Karpas-422 (cell line): Measurements from ENCODE around the gene CAPZB. TPM values are rescaled to one million over a fixed set of nuclear protein-coding genes. Genes with fewer than 3 reads are reported as not detected.

Source experiments
- DNase-seq: peaks from one replicate; pipeline ENCODE4 v3.0.0-alpha.2; 2015
- H2AFZ ChIP-seq: fragments of 200-600 bp; sonication (generic); 2 replicates; pipeline ENCODE4 v1.6.1; 2014; ENCODE audit warnings: antibody characterized with exemption, low read length, mixed read lengths
- H3K27ac ChIP-seq: fragments of 200-600 bp; sonication (generic); 2 replicates; pipeline ENCODE4 v1.5.1; 2014; ENCODE audit warnings: mild to moderate bottlenecking, low read length, moderate library complexity
- H3K27me3 ChIP-seq: fragments of 200-600 bp; sonication (generic); 2 replicates; pipeline ENCODE4 v1.6.1; 2014; ENCODE audit warnings: low read length, mixed read lengths
- H3K36me3 ChIP-seq: fragments of 200-600 bp; sonication (generic); 2 replicates; pipeline ENCODE4 v1.6.1; 2014; ENCODE audit warnings: low read length, mixed read lengths; ENCODE audit not compliant: insufficient read depth
- H3K4me1 ChIP-seq: fragments of 200-600 bp; sonication (generic); 2 replicates; pipeline ENCODE4 v1.6.1; 2014; ENCODE audit warnings: mild to moderate bottlenecking, low read length, mixed read lengths
- H3K4me2 ChIP-seq: fragments of 200-600 bp; sonication (generic); 2 replicates; pipeline ENCODE4 v1.6.1; 2014; ENCODE audit warnings: low read length, low read depth, mild to moderate bottlenecking; ENCODE audit not compliant: poor library complexity, severe bottlenecking
- H3K4me3 ChIP-seq: fragments of 200-600 bp; sonication (generic); 2 replicates; pipeline ENCODE4 v1.5.1; 2014; ENCODE audit warnings: mild to moderate bottlenecking, antibody characterized with exemption, low read length, mixed read lengths
- H3K79me2 ChIP-seq: fragments of 200-600 bp; sonication (generic); 2 replicates; pipeline ENCODE4 v1.6.1; 2014; ENCODE audit warnings: mild to moderate bottlenecking, low read length, mixed read lengths
- H3K9ac ChIP-seq: fragments of 200-600 bp; sonication (generic); 2 replicates; pipeline ENCODE4 v1.6.0; 2014; ENCODE audit warnings: low read length
- H3K9me2 ChIP-seq: fragments of 200-600 bp; sonication (generic), shearing (Covaris generic); replicated peaks from 2 replicates; pipeline ENCODE4 v1.6.0; 2014; ENCODE audit warnings: mild to moderate bottlenecking, low read length, moderate library complexity; ENCODE audit not compliant: insufficient read depth
- H3K9me3 ChIP-seq: fragments of 300-700, 200-600 bp; sonication (generic); 2 replicates; pipeline ENCODE4 v1.6.1; 2014; ENCODE audit warnings: low read length, mixed read lengths
- H4K20me1 ChIP-seq: fragments of 200-600 bp; sonication (generic); 2 replicates; pipeline ENCODE4 v1.6.1; 2014; ENCODE audit warnings: mild to moderate bottlenecking, antibody characterized with exemption, low read length, low read depth; ENCODE audit not compliant: insufficient read depth
- total RNA-seq: library from RNA; depleted of rRNA; stranded (reverse); fragments of >200 nt; shearing (Covaris generic); gene quantifications from 2 replicates; pipeline ENCODE4 v1.2.3, GENCODE V29; 2014; ENCODE audit warnings: low replicate concordance

Gene CAPZB
- total RNA-seq, 1 experiment from 2014 or later = 55.5 TPM

DNA sequence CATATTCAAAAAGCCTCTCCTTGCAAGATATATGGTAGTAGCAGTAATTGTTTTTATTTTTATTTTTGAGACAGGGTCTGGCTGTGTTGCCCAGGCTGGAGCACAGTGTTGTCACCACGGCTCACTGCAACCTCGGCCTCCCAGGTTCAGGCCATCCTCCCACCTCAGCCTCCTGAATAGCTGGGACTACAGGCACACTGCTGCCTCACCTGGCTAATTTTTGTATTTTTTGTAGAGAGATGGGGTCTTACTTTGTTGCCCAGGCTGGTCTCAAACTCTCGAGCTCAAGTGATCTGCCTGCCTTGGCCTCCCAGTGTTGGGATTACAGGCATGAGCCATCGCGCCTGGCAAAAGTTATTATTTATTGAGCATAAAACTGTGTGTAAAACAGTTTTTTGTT, 134.8 kb downstream of the CAPZB start:
- no peaks in the 10 kb centered on the region; the same call in 1 of the 2 replicates for H3K36me3 ChIP-seq
- DNase-seq = no peak

DNA sequence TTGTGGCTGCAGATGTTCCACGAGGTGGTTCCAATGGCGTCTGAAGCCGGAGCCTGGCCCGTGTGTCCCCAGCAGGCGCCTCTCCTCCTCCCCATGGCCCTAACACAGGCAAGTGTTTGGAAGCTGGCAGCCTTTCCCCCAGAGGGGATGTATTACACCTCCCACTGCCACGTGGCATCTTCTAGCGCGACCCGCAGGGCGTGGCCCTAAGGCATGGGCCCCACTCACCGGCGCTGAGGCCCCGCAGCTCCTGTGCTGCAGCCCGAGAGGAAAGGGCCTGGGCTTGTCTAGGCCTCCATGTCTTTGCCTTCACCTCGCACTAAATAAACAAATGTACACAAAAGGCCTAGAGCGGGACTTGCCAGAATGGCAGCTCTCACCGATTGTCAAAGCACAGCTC, 135.3 kb downstream of the CAPZB start:
- Histone ChIP-seq H3K27me3 (no peaks in the 10 kb centered on the region), H3K9ac (no peak overlapping the region), H3K9me3 (no peaks in the 10 kb centered on the region), H3K79me2 (no peaks in the 10 kb centered on the region), H3K4me1 (no peaks in the 10 kb centered on the region), H3K4me2 (no peak overlapping the region), H3K36me3 (no peaks in the 10 kb centered on the region; the same call in 1 of the 2 replicates), H4K20me1 (no peaks in the 10 kb centered on the region), H3K4me3 (no peak overlapping the region), H2AFZ (no peak overlapping the region), H3K9me2 (no peaks in the 10 kb centered on the region), H3K27ac (no peak overlapping the region)
- DNase-seq = no peak

More for the DNA sequence above, 134.8 kb downstream of the CAPZB start:
- no peaks in the 10 kb centered on the region for H3K4me1 ChIP-seq
- no peak overlapping the region for H2AFZ ChIP-seq
- H3K9ac ChIP-seq = no peak overlapping the region
- H4K20me1 ChIP-seq = no peaks in the 10 kb centered on the region
- H3K79me2 ChIP-seq = no peaks in the 10 kb centered on the region
- no peaks in the 10 kb centered on the region for H3K27me3 ChIP-seq
- no peak overlapping the region for H3K4me2 ChIP-seq
- H3K27ac ChIP-seq = no peak overlapping the region
- H3K9me3 ChIP-seq = no peaks in the 10 kb centered on the region
- no peak overlapping the region for H3K4me3 ChIP-seq
- H3K9me2 ChIP-seq = no peaks in the 10 kb centered on the region

DNA sequence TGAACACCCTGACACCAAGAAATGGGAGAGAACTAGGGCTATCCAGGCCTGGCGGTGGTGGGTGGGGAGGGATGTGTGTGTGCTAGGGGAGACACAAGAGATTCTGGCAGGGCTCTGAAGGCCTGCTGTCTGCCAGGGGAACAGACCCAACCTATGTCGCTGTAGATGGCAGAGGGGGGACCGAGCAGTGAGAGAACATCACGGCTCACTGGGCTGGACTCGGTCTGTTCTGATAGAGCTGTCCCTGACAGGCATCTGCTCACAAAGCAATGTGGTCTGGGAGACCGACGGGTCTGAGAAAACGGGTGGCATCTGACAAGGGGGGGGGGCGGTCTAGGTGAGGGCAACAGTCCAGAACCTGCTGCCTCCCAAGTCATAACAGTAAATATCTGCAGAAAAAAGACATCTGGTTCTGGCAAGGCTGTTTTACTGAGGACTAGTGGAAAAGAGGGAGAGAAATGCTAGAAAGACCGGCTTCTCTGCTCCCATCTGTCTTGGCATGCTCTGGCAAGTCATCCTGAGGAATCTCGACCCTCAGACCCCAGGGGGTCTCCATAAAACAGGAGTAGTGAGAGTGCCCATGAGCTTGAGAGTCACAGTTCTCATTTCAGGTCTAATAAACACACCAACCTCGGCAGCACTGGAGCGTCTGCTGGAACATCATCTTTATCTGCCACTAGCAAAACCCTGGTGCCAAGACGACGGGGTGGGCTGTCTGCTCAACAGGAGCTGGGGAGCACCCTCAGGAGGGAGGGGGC, 136.7 kb downstream of the CAPZB start:
- H3K9me3 ChIP-seq = no peaks in the 10 kb centered on the region
- H3K9ac ChIP-seq = no peak overlapping the region
- H3K36me3 ChIP-seq = no peaks in the 10 kb centered on the region; the same call in 1 of the 2 replicates

DNA sequence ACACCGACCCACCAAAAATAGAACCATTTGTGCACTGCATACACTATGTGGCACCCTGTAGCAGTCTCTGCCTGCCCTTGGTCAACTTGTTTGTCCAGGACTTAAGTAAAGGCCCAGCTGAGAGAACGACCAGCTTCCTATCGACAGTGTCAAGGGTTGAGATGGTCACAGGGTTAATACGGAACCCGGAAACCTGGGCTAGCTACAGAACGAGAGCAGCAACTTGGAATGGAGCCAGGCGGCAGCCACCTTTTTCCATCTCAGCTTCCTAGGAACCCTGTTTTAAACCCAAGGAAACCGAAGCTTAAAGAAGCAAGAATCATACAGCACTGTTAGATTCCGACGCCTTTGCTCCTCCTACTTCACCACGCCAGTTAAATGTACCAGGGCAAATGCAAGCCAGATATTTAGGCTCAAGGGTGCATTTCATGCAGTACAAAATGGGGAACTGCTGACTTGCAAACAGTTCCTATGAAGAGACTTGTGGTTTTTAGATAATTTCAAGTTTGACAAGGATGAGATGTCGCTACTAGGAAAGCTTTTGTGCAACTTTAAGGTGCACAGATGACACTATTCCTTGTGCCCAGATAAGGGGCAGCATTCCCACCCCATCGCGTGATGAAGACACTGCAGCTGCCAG, 137.7 kb downstream of the CAPZB start:
- Histone ChIP-seq H3K27ac (no peak overlapping the region), H3K9me3 (no peaks in the 10 kb centered on the region), H3K4me3 (no peak overlapping the region), H2AFZ (no peak overlapping the region), H4K20me1 (no peaks in the 10 kb centered on the region), H3K4me2 (no peak overlapping the region), H3K9ac (no peak overlapping the region), H3K4me1 (no peaks in the 10 kb centered on the region), H3K79me2 (no peaks in the 10 kb centered on the region), H3K27me3 (no peaks in the 10 kb centered on the region), H3K36me3 (no peaks in the 10 kb centered on the region; the same call in 1 of the 2 replicates), H3K9me2 (no peaks in the 10 kb centered on the region)
- DNase-seq = no peak

More for the DNA sequence above, 136.7 kb downstream of the CAPZB start:
- Histone ChIP-seq H4K20me1 (no peaks in the 10 kb centered on the region), H2AFZ (no peak overlapping the region), H3K4me2 (no peak overlapping the region), H3K9me2 (no peaks in the 10 kb centered on the region), H3K27me3 (no peaks in the 10 kb centered on the region), H3K4me1 (no peaks in the 10 kb centered on the region), H3K79me2 (no peaks in the 10 kb centered on the region), H3K27ac (no peak overlapping the region), H3K4me3 (no peak overlapping the region)
- no peak for DNase-seq

DNA sequence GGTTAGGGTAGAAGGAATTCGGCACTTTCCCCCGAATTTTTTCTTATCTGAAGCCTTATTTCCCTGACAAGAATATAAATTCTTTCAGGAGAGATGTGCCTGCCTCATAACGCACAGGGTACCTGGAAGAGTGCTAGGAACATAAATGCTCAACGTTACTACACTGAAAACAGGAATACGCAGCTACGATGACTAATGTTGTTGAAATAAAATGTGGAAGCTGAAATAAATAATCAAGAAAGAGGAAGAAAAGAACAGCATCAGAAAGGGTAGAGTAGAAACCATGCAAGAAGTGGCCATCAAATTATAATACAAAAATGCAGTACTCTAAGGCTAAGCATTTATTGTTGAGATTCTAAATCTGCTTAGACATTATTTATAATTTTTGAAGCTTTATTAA, 139.3 kb downstream of the CAPZB start:
- H3K9me2 ChIP-seq = no peaks in the 10 kb centered on the region
- H3K4me2 ChIP-seq = no peak overlapping the region
- no peak for DNase-seq
- H3K36me3 ChIP-seq = no peaks in the 10 kb centered on the region; the same call in 1 of the 2 replicates
- H3K27me3 ChIP-seq = no peaks in the 10 kb centered on the region
- no peaks in the 10 kb centered on the region for H3K9me3 ChIP-seq
- H4K20me1 ChIP-seq = no peaks in the 10 kb centered on the region
- no peak overlapping the region for H2AFZ ChIP-seq
- H3K9ac ChIP-seq = no peak overlapping the region
- no peak overlapping the region for H3K27ac ChIP-seq
- no peak overlapping the region for H3K4me3 ChIP-seq
- H3K79me2 ChIP-seq = 0 out of 2 replicates have a peak, but pooled peaks cover 2% of the 10 kb centered on the region
- H3K4me1 ChIP-seq = no peaks in the 10 kb centered on the region

DNA sequence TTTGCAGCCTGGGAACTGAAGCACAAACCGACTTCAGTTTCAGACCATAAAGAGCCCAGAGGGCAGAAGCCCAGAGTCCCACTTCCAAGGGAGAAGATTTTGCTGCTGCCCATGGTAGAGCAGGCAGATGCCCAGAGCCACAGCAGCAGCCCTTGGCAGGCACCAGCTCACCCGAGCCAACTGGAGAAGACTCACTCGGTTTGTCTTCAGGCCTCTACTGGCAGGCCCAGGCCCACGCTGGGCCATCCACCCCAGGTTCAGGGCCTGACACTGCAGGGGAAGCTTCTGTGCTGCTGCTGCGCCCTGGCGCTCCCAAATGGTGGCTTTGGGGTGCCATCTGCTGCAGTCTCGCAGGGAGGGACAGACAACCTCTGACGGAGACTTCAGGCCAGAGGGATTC, 139.9 kb downstream of the CAPZB start:
- no peaks in the 10 kb centered on the region for H3K4me1 ChIP-seq
- no peak overlapping the region for H3K4me2 ChIP-seq
- no peak overlapping the region for H3K9ac ChIP-seq
- DNase-seq = no peak
- 0 out of 2 replicates have a peak, but pooled peaks cover 3% of the 10 kb centered on the region for H3K79me2 ChIP-seq
- H3K36me3 ChIP-seq = no peaks in the 10 kb centered on the region; the same call in none of the 2 replicates
- no peaks in the 10 kb centered on the region for H4K20me1 ChIP-seq
- no peak overlapping the region for H3K4me3 ChIP-seq
- no peaks in the 10 kb centered on the region for H3K27me3 ChIP-seq
- no peak overlapping the region for H2AFZ ChIP-seq
- no peaks in the 10 kb centered on the region for H3K9me3 ChIP-seq
- no peak overlapping the region for H3K27ac ChIP-seq
- no peaks in the 10 kb centered on the region for H3K9me2 ChIP-seq

DNA sequence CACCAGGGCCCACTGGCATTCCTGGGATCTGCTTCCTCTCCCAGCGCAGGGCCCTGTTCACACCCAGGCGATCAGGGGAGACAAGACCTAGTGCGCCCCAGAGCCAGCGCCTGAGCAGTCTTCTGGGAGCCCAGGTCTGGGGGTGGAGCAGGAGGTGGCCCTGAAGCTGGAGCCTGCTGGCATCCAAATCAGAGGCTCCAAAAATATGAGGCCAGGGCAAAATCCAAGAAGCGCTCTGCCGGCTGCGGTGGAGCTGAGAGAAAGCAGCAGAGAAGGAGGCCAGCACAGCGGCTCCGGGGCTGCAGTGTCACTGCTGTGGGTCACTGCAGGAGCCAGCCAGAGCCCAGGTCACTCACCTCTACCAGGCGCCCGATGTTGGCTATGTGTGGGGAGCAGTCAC, 140.5 kb downstream of the CAPZB start:
- Histone ChIP-seq H3K4me1 (no peaks in the 10 kb centered on the region), H3K36me3 (no peaks in the 10 kb centered on the region; the same call in none of the 2 replicates), H3K4me2 (no peak overlapping the region), H2AFZ (no peak overlapping the region), H3K9me2 (no peaks in the 10 kb centered on the region), H3K27ac (no peak overlapping the region), H3K9me3 (no peaks in the 10 kb centered on the region), H3K4me3 (no peak overlapping the region), H3K9ac (no peak overlapping the region), H3K79me2 (0 out of 2 replicates have a peak, but pooled peaks cover 3% of the 10 kb centered on the region), H4K20me1 (no peaks in the 10 kb centered on the region), H3K27me3 (no peaks in the 10 kb centered on the region)
- no peak for DNase-seq

DNA sequence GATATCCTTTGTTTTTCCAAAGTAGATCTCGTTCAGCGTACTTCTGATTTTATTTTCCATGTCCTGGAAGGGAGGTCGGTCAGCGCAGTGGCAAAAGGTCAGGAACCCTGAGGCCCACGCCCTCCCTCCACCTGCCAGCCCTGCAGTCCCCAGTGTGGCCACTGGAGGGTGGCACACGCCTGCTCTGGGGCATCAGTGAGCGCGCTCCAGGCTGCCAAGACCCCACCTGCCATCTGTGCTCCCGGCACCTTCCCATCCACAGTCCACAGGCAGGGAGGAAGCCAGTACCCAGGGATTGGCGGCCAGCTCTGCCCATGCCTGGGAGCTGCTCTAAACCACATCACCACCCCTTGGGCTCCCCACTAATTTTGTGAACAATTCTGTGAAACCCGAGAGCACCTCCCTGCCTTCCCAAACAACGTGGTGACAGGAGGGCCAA, 140.9 kb downstream of the CAPZB start:
- peak; percentile 74 for DNase-seq
- no peaks in the 10 kb centered on the region; the same call in none of the 2 replicates for H3K36me3 ChIP-seq

More for the DNA sequence above, 140.9 kb downstream of the CAPZB start:
- Histone ChIP-seq H3K27ac (no peak overlapping the region), H3K79me2 (0 out of 2 replicates have a peak, but pooled peaks cover 3% of the 10 kb centered on the region), H3K27me3 (no peaks in the 10 kb centered on the region), H3K9me3 (no peaks in the 10 kb centered on the region), H4K20me1 (no peaks in the 10 kb centered on the region), H3K9ac (no peak overlapping the region), H3K4me3 (no peak overlapping the region), H3K9me2 (no peaks in the 10 kb centered on the region), H2AFZ (no peak overlapping the region), H3K4me1 (no peaks in the 10 kb centered on the region), H3K4me2 (no peak overlapping the region)
